GM23338 (cell line): ENCODE data around the gene CLCN6.

ENCODE experiments used
- CTCF ChIP-seq, 2 experiments: fragments of 200-600 bp in 1 of 2; sonication (generic) in 1 of 2; conservative IDR thresholded peaks; 2 replicates each; pipeline versions ENCODE4 v1.5.1 to v1.6.1; 2016 to 2017; ENCODE audit warnings: antibody characterized with exemption in 2 of 2, low read depth in 2 of 2, mild to moderate bottlenecking in 2 of 2, moderate library complexity in 1 of 2
- POLR2AphosphoS5 ChIP-seq: IDR thresholded peaks from 2 replicates; pipeline ENCODE4 v1.6.1; 2016; ENCODE audit warnings: antibody characterized with exemption, low read depth

GRCh38 chr1:11856698-11857097 is 50.7 kb downstream of the CLCN6 start:
- no peak for TF ChIP-seq CTCF (conservative IDR thresholded peaks at IDR 0.05; ENCODE audit: low read depth in 2 of 2)
- no peak for TF ChIP-seq POLR2AphosphoS5
